Measurements from ENCODE around the gene ITGA5.

Gene ITGA5

DNA sequence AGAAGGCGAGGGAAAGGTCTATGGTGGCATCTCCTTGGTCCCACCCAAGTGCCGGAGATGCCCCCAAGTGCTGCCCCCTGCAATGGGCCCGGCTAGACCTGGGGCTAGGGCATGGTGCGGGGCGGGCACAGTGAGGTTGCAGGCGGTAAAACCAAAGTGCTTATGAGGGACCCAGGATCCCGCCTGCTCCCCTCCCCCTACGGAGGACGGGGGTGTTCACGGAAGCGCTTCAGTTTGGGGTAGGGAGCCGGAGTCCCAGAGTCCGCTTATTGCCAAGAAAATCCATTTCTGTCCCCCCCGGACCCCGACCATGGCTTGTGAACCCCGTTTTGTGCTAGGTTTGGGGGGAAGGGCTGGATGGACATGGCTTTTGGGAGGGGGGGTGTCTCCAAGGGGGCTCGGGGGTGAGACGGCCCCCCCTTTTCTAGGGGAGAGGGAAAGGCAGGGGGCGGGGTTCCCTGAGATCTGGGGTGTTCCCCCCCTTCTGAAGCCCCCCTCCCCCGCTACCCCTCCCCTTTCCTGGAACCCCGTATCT lies 49.4 kb downstream of the ITGA5 start:
- TF ChIP-seq FOXP2 (optimal IDR thresholded peaks at IDR 0.05; ENCODE audit: borderline replicate concordance, extremely low read depth, extremely low read length, insufficient read depth) (no peak), POLR2AphosphoS5 (IDR thresholded peaks at IDR 0.05; ENCODE audit: low read depth, low read length) (no peak)

DNA sequence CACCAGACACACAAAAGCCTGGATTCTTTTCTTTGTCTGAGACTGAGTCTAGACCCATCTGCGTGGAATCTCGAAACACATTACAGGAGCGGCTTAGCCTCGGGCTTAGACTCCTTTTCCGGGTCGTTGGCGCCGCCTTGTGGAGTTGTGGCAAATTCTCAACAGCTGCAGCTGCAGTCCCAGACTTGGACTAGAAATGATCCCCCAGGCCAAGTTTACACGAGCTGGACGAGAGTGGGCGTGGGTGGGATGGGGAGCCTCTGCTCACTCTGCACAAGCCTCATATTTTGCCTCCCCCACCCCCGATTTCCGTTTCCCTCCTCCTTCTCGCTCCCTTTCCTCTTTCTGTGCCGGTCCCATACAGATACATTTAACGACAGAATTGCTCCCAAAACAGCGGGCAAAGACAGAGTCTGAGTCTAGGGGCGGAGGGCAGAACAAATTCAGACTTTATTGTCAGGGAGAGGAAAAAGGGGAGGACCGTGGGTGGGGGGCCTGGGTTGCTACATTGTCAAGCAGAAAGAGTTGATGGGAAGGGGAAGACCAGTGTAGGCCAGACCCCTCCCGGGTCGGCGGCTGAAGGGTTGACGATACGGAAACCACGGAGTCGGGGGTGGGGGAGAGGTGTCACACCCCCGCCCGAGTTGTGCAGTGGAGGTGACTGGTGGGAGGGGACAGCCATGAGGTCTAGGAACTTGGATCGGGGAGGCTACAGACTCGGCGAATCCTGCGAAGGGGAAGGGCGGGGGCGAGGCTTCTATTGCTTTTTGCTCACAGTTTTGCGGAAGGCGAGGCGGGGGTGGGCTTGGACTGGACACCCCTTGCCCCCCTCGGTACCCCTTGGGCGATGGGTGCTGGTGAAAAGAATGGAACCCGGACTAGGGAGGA lies 50.1 kb downstream of the ITGA5 start:
- no peak for TF ChIP-seq FOXP2 (optimal IDR thresholded peaks at IDR 0.05; ENCODE audit: borderline replicate concordance, extremely low read depth, extremely low read length, insufficient read depth)
- no peak for TF ChIP-seq SIN3A (IDR thresholded peaks at IDR 0.05; ENCODE audit: borderline replicate concordance, insufficient read depth, low read length)
- no peak for TF ChIP-seq POLR2AphosphoS5 (IDR thresholded peaks at IDR 0.05; ENCODE audit: low read depth, low read length)
- no peak for TF ChIP-seq TAF1 (IDR thresholded peaks at IDR 0.05; ENCODE audit: borderline replicate concordance, insufficient read depth, low read length)
- TF ChIP-seq REST (IDR thresholded peaks at IDR 0.05; ENCODE audit: insufficient read depth in 1 of 2, low read depth in 2 of 2, low read length in 2 of 2): no peak

- TF ChIP-seq TAF1 (IDR thresholded peaks at IDR 0.05; ENCODE audit: borderline replicate concordance, insufficient read depth, low read length) (no peak), REST (IDR thresholded peaks at IDR 0.05; ENCODE audit: insufficient read depth in 1 of 2, low read depth in 2 of 2, low read length in 2 of 2) (no peak), SIN3A (IDR thresholded peaks at IDR 0.05; ENCODE audit: borderline replicate concordance, insufficient read depth, low read length) (no peak), POLR2AphosphoS5 (IDR thresholded peaks at IDR 0.05; ENCODE audit: low read depth, low read length) (no peak), FOXP2 (optimal IDR thresholded peaks at IDR 0.05; ENCODE audit: borderline replicate concordance, extremely low read depth, extremely low read length, insufficient read depth) (no peak)
These were observed 50.9 kb downstream of the ITGA5 start for GRCh38 chr12:54368025-54368708.

DNA sequence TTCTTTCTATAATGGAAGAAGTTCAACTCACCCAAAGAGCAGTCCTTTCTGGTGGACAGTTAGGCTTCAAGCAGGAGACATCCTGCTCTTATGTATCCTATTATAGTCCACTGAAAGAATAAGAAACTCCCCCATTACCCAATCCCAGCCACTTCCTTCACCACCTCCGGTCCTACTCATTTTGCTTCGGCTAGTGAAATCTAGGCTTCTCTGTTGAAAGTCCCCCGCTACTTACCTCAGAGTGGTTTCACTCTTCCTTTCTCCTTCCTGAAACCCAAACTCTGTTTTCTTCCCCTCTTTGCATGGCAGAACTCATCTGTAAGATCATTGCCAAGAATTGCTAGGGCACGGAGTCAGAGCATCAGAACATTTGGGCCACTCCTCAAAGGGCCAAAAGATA lies 54.7 kb downstream of the ITGA5 start, which contains the start of gene GPR84:
Gene GPR84 (minus strand): TSS at position 74 of the 400 bp plus-strand sequence. CDS start 635 bp downstream, outside the sequence.
- no peak for TF ChIP-seq FOXP2 (optimal IDR thresholded peaks at IDR 0.05; ENCODE audit: borderline replicate concordance, extremely low read depth, extremely low read length, insufficient read depth)
- no peak for TF ChIP-seq SIN3A (IDR thresholded peaks at IDR 0.05; ENCODE audit: borderline replicate concordance, insufficient read depth, low read length)
- no peak for TF ChIP-seq POLR2AphosphoS5 (IDR thresholded peaks at IDR 0.05; ENCODE audit: low read depth, low read length)
- no peak for TF ChIP-seq REST (IDR thresholded peaks at IDR 0.05; ENCODE audit: insufficient read depth in 1 of 2, low read depth in 2 of 2, low read length in 2 of 2)
- no peak for TF ChIP-seq TAF1 (IDR thresholded peaks at IDR 0.05; ENCODE audit: borderline replicate concordance, insufficient read depth, low read length)

DNA sequence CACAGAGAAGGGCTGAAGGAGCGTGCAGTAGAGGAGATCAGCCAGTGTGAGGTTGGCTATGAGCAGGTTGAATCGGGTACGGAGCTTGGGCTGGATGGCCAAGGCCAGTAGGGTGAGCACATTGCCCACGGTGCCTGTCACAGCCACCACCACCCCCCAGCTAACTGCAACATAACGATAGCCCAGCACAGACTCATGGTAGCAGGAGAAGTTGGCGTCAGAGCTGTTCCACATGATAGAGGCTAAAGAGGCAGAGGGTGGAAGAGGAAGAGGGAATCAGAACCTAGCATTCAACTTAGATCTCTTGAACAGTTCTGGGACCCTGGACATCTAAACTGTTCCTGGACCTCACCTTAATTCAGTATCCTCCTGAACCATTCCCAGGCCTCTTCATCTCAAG lies 55.4 kb downstream of the ITGA5 start:
- TF ChIP-seq REST (IDR thresholded peaks at IDR 0.05; ENCODE audit: insufficient read depth in 1 of 2, low read depth in 2 of 2, low read length in 2 of 2): no peak
- TF ChIP-seq FOXP2 (optimal IDR thresholded peaks at IDR 0.05; ENCODE audit: borderline replicate concordance, extremely low read depth, extremely low read length, insufficient read depth): no peak
- no peak for TF ChIP-seq TAF1 (IDR thresholded peaks at IDR 0.05; ENCODE audit: borderline replicate concordance, insufficient read depth, low read length)
- TF ChIP-seq POLR2AphosphoS5 (IDR thresholded peaks at IDR 0.05; ENCODE audit: low read depth, low read length): no peak

Data from PFSK-1 (cell line).